RKO (cell line): Measurements from ENCODE around the gene MAT2A.
A peak's percentile ranks its signal among the peaks of the same experiment; 100 is the strongest.
"Not testable (repeated sequence)": the region's sequence is repeated elsewhere in the genome, so short reads cannot be mapped to it uniquely, and the experiment has no call there.

Experiments used
- DNase-seq: peaks from one replicate; pipeline ENCODE4 v3.0.0-alpha.2; 2016; ENCODE audit warnings: low spot score

MAT2A gene

DNA sequence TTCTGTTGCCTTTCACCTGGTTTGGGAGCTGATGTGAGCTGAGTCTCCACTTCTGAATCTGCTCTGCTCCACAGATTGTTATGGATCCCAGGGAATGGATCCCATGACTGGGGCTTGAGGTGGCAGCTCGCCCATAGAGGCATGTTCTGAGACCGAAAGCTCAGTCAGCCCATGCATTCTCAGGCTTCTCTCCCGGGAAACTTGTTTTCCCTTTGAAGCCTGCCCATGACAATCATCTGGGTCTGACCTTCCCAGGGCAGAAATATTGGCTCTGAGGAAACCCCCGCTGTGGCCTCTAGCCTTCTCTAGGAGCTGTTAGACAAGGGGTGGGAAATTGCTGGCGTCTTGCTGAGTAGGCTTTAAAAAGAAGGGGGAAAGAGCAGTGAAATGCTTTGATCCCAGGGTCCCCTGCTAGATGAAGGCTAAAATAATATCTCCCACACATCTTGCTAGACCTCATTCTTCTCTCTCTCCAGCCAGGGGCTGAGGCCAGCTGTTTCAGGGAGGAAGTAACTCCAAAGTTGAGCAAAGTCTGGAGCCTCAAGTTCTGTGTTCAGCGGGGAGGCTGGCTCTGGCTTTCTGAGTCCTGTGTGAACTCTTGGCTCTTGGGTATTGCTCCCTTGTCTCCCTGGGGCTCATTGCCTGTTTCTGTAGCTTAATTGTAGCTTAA, 40.4 kb downstream of the MAT2A start:
- no peak for DNase-seq

DNA sequence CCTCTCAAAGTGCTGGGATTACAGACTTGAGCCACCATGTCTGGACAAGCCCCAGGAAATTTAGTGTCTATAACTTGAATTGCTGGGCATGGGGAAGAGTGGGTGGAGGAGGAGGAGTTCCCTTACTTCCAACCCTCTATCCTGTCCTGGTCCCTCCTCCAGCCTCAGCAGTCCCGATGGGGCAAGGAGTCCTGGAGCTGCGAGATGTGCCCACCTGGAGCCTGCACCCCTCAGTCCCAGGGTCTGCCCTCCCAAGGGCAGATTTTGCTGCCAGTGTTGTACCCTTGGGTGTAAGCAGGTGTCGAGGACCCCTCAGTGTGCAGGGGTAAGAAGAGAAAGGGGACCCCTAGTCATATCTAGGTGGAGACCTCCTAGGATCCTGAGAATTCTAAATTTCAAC, 41.2 kb downstream of the MAT2A start:
- no peak for DNase-seq

DNA sequence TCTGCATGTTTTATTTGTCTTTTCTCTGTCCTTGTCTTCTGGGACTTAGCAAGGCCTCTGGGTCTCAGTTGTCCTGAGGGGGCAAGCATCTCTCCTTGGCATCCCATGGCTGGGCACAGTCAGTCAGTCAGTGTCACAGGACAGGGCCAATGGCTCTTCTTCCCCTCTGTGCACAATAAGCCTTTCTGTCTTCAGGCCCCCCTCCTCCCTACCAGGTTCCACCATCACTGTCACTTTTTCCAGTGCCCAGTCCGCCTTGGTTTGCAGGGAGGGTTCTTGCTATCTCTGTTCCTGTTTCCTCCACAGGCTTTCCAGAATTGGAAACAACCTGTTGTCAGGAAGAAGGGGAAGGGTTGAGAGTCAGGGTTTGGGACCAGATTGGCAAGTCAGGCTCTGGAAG, 43.5 kb downstream of the MAT2A start:
- DNase-seq, result no peak

DNA sequence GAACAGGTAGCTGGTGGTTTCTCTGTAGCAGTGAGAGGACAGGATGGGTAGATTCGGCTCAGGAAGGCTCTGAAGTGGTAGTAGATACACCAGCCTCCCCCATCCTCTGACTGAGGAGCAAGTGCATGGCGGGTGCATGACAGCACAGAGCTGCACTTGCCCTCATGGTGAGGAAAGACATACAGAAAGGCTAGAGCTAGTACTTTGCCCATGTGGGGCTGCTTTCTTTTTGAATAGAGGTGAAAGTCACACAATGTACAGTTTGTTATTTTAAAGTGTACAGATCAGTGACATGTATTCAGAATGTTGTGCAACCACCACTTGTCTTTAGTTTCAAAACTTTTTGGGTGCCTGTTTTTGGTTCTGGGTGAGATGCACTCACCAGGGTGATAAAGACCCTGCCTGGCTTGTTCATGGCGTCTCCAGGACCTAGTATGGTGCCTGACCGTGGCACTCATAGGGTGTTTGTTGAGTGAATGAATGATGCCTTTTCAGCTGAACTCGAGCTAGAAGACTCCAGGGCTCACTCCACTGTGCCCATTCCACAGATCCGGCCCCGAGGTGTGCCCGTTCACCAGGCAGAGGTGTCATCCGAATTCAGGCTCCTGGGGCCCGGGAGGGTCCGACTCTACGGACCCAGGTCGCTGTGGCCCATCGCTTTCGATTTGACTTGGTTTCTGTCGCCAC, 44.8 kb downstream of the MAT2A start:
- no peak for DNase-seq

DNA sequence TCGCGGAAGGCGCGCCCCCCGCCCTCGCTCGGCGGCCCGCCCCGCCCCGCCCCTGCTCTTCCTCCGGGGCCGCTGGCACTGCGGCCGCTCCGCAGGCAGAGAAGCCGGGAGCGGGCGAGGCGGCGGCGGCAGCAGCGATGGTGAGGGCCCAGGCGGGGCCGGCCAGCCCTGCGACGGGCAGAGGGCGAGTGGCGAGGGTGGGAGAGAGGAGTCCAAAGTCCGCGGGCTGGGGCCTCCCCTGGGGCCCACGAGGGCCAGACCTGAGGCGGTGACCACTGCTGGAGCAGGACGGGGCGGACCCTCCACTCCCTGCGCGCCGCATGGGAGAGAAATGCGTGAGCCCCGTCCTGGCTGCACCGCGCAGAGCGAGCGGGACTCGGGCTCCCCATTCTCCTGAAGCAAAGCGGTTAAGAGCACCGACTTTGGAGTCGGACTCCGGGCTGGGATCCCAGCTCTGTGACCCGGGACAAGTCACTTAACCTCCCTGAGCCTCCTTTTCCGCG, 45.4 kb downstream of the MAT2A start, which contains the start of gene VAMP5:
Gene VAMP5, plus strand, starts transcription at position 78 of the 503 bp plus-strand sequence. Its CDS starts 60 bp downstream, at position 138.
- no peak for DNase-seq

DNA sequence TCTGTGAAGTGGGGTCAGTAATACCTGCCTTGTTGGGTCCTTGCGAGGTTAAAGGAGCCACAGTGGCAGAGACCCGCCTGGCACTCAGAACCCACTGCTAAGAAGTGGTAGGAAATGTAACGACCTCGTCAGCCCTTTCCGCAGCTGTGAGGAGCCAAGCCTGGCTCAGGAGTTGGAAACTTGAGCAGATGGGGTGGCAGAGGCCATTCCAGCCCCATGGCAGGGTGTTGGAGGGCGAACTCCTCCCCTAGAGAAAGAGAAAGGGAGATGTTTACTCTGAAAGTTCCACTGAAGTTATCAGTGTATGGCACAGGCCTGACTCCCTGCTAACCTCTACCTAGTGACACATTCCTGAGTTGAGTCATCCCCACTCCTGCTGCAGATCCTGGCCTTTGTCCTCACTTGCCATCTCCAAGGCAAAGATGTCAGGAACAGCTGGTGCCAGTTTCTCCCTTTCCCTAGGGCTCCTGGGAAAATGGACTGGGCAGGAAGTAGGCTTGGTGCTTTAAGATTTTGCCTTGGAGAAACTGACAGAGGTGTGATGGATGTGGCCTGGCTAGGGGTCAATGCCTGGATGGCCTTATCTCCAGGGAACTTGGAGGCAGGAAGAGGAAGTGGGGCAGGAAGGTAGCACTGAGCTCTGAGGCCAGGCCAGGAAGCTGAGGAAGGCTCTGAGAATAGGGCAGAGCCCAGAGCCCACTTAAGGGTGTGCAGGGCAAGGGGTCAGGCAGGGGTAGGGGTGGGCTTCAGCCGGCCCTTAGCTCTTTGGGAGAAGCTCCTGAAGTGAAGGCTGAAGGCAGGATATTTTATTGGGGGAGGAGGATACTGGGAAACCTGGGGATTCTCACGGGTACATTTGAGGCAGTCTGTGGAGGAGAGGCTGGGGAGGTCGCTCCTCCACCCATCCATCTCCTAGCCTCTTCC, 46.2 kb downstream of the MAT2A start:
- peak; percentile 69 for DNase-seq

DNA sequence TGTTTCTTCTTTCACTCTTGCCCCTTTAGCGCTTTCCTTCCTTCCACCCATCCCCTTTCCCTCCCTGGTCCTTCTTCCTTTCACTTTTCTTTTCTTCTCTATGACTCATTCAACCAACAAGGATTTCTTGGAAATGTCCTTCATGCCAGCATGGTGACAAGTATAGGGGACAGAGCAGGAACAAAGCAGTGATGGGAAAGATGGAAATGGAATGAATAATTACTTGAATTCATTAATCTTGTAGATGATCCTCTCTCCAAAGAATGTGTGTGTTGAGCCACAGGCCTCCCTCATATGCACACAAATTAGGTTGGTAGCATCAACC, 46.8 kb downstream of the MAT2A start:
- no peak for DNase-seq

DNA sequence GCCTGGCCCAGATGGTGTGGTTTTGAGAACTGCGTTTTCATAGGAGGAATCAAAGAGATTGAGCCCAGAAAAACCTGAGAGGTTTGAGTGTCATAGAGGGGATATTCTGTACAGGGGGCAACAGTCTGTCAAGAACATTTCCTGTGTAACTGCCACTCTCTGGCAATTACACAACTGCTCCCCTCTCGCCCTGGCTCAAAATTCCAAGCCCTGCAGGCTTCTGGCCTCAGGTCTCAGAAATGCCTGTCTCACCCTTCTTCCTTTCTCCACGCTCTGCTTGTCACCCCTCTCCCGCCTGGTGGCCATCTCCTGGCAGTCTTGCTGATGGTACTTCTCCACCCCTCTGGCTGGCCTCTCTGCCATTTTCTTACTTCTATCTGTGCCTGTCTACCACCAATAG, 49.3 kb downstream of the MAT2A start:
- DNase-seq, result no peak

DNA sequence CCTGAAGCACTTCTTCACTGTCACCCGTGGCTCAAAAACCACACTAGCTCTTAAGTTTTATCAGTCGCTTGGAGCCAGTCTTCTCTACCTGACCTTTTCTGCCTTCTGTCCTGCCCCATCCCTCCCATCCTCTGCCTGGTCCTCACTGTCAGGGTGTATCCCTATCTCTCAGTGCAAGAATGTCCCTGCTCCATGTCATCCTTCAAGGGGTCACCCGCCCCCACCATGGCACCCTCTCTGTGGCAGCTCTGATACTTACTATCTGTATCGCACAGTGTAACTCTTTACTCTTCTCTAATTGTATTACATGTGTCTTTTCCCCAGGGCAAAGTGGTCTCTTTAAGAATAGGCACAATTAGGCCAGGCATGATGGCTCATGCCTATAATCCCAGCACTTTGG, 49.7 kb downstream of the MAT2A start:
- DNase-seq, result no peak

DNA sequence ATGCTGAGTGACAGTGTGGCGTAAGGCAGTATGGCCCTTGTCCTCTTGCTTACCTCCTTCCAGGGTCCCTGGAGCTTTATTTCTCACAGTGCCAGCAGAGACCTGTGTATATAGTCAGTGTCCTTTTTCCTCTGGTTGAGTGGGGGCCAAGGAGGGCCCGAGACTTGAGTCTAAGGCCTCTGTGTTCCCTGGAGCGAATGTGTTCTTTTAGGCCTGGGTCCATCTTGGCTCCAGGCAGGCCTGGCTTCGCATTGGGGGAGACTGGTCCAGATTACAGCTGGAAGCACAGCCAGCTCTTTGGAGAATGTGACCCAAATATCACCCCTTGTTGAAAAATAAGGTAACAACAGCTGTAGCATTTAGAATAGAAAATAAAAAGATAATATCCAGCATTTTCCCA, 50.2 kb downstream of the MAT2A start:
- no peak for DNase-seq

DNA sequence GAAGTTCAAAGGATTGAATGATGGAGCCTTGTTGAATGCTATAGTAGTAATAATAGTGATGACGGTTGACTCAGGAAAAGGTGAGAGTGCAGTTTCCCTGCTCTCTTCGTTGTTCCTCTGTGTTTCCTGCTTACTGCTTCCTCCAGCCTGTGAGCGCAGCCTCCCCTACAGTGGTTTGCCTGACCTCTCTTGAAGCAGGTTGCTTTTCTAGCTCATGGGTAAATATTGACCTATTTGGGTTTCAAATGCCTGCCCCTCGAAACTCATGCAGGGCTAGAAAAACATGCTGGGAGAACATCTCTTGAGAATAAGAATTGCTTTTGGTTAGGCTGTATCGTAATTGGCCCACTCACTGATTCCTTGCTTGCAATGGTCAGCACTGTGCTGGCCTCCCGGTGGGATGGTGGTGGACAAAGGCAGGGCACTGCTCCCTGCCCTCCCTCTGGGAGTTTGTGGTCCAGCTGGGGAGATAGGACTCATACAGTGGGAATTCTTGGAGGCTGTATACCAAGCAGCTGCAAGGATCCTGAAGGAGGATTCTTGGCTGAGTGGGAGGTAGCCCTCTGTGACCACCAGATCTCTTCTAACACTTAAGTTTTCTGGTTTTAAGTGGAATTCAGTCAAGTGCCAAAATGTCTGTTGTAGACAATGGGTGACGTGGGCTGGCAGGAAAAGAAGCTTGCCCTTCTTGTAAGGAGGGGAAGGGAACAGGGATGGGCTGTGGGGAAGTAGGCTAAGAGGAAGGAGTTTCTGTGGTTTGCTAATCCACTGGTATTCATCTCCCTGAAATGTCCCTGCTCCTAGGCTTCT, 51.2 kb downstream of the MAT2A start:
- no peak for DNase-seq

DNA sequence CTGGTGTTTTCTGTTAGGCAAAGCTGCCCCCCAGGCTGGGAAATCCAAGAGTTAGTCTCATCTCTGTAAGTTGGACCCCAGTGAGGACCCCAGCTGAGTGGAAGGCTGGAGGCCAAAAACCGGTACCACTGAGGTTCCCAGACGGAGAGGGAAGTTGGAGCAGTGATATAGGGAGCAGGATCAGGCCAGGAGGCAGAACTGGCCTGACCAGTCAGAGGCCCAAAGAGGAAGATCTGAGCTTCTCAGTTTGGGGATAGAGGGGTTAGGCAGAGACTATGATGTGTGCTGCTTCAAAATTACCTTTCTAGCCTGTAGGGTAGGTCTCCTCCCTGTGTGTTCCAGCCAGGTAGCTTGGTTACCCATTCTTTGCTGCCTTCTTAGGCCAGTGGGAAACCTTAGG, 52.0 kb downstream of the MAT2A start:
- no peak for DNase-seq

DNA sequence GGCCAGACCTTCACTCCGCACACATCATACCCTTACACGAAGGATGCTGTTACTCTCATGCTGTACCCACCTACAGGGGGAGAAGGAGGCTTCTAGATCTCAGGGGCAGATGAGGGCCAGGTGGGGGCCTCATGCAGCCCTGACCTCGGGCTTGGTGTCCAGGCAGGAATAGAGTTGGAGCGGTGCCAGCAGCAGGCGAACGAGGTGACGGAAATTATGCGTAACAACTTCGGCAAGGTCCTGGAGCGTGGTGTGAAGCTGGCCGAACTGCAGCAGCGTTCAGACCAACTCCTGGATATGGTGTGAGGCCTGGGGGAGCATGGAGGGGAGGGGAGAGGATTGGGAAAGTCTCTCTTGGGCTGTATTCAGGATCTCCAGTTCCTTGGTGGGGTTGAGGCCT, 52.6 kb downstream of the MAT2A start:
- no peak for DNase-seq

DNA sequence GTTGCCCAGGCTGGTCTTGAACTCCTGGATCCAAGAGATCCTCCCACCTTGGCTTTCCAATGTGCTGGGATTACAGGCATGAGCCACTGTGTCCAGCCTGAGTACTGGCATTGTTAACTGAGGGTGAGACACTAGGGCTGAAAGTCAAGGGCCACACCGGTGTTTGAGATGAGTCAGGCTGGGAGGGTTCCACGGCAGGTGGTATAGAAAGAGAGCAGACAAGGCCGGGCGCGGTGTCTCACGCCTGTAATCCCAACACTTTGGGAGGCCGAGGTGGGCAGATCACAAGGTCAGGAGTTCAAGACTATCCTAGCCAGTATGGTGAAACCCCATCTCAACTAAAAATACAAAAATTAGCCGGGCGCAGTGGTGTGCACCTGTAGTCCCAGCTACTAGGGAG, 53.3 kb downstream of the MAT2A start:
- not testable (repeated sequence) for DNase-seq

DNA sequence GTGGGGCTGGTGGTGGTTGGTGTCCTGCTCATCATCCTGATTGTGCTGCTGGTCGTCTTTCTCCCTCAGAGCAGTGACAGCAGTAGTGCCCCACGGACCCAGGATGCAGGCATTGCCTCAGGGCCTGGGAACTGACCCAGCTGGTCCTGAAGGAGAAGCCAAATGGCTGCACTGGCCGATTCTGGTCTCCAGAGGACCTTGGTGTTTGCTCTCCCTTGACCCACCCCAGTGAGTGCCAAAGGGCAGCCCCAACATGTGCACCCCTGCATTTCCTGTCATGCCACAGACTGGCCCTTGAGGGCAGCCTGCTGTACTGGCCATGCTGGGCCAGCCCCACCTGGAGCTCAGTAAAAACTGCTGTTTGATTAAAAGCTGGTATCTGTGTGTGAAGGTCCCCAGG, 54.1 kb downstream of the MAT2A start:
- DNase-seq, result no peak
